ENCODE results near the gene LRRC55.

LRRC55 gene

GRCh38 chr11:57200917-57201316 lies 19.2 kb downstream of the LRRC55 start:
- TF ChIP-seq CTCF (IDR thresholded peaks at IDR 0.05; ENCODE audit: low read depth, low read length): no peak
- H3K4me3 ChIP-seq (ENCODE audit: low read depth, low read length): no peak overlapping the region

GRCh38 chr11:57202281-57202680 lies 20.5 kb downstream of the LRRC55 start:
- TF ChIP-seq CTCF (IDR thresholded peaks at IDR 0.05; ENCODE audit: low read depth, low read length): no peak
- no peak overlapping the region for H3K4me3 ChIP-seq (ENCODE audit: low read depth, low read length)

- no peak overlapping the region for H3K4me3 ChIP-seq (ENCODE audit: low read depth, low read length)
- no peak for TF ChIP-seq CTCF (IDR thresholded peaks at IDR 0.05; ENCODE audit: low read depth, low read length)
These were observed 21.6 kb downstream of the LRRC55 start for GRCh38 chr11:57203359-57203758.

- H3K4me3 ChIP-seq (ENCODE audit: low read depth, low read length): no peak overlapping the region
- no peak for TF ChIP-seq CTCF (IDR thresholded peaks at IDR 0.05; ENCODE audit: low read depth, low read length)
These were observed 22.2 kb downstream of the LRRC55 start for GRCh38 chr11:57203882-57204480.

- no peak for TF ChIP-seq CTCF (IDR thresholded peaks at IDR 0.05; ENCODE audit: low read depth, low read length)
- H3K4me3 ChIP-seq (ENCODE audit: low read depth, low read length): no peak overlapping the region
These were observed 23.4 kb downstream of the LRRC55 start for GRCh38 chr11:57205041-57205641.

- no peak overlapping the region for H3K4me3 ChIP-seq (ENCODE audit: low read depth, low read length)
- TF ChIP-seq CTCF (IDR thresholded peaks at IDR 0.05; ENCODE audit: low read depth, low read length): no peak
These were observed 25.4 kb downstream of the LRRC55 start for GRCh38 chr11:57207168-57207567.

- no peak overlapping the region for H3K4me3 ChIP-seq (ENCODE audit: low read depth, low read length)
- TF ChIP-seq CTCF (IDR thresholded peaks at IDR 0.05; ENCODE audit: low read depth, low read length): no peak
These were observed 29.0 kb downstream of the LRRC55 start for GRCh38 chr11:57210781-57211180.

All from WI38 (cell line).